Measurements from ENCODE around the gene IMMP2L.

- TF ChIP-seq PRPF4 (IDR thresholded peaks at IDR 0.05; ENCODE audit: low read depth, low read length, poor library complexity, severe bottlenecking) (no peak), ZSCAN9 (CRISPR knock-in tag; IDR thresholded peaks at IDR 0.05; ENCODE audit: borderline replicate concordance) (no peak), ARID5B (CRISPR knock-in tag; IDR thresholded peaks at IDR 0.05) (no peak), TAF1 (CRISPR knock-in tag; IDR thresholded peaks at IDR 0.05) (no peak), BCL6 (CRISPR knock-in tag; IDR thresholded peaks at IDR 0.05) (no peak), ZNF670 (CRISPR knock-in tag; IDR thresholded peaks at IDR 0.05; ENCODE audit: borderline replicate concordance) (no peak), ZNF24 (IDR thresholded peaks at IDR 0.05) (no peak)
Measured at GRCh38 chr7:111510584-111511378, 51.5 kb downstream of the IMMP2L start.

Measured in HepG2 (cell line).